ENCODE results near the gene TSPAN7. TPM values are rescaled to one million over a fixed set of nuclear protein-coding genes. Genes with fewer than 3 reads are reported as not detected.

TSPAN7 gene
- total and polyA plus RNA-seq, 2 of the 4 experiments (the other 2 are of a cell fraction), result not detected

DNA sequence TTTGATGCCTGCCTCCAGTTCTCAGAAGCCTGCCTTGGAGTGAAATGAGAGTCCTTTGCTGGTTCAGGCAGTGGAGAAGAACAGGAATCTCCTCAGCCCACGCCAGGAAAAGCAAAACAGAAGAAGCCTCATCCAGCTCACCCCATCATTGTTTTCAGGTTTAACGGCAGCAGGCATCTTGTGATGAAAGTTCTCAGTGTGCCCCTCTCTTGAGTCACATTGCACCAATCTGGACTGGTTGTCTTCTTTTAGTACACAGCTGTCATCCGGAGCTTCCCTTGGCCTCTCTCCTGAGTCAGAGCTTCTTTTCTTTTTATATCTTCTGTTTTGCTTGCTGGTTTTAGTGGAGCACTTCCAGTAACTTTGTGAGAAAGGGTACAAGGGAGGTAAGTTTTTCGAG, 50.9 kb downstream of the TSPAN7 start:
- Histone ChIP-seq H4K8ac (ENCODE audit: low read depth in 2 of 2, low read length in 2 of 2) (no peak overlapping the region), H3K14ac (replicated peaks; ENCODE audit: low read depth, low read length) (no peak overlapping the region), H2AK9ac (replicated peaks; ENCODE audit: low read depth, low read length, poor library complexity) (no peak overlapping the region), H2AFZ (replicated peaks; ENCODE audit: low read length, poor library complexity) (no peak overlapping the region), H3K27ac (ENCODE audit: insufficient read depth, low read length) (no peak overlapping the region), H3K4me2 (ENCODE audit: low read depth, low read length) (no peak overlapping the region), H3K27me3 (ENCODE audit: control insufficient read depth, insufficient read depth, low read length) (peaks cover 4% of the 10 kb centered on the region), H2BK20ac (ENCODE audit: low read depth, low read length) (no peak overlapping the region), H4K5ac (ENCODE audit: low read depth, low read length) (no peak overlapping the region), H3K9me1 (ENCODE audit: insufficient read depth, low read length) (no peaks in the 10 kb centered on the region), H3K56ac (ENCODE audit: extremely low read depth, insufficient read depth, low read length) (no peak overlapping the region), H2BK5ac (ENCODE audit: low read depth, low read length, poor library complexity, severe bottlenecking) (no peak overlapping the region), H3K4me1 (ENCODE audit: control insufficient read depth, insufficient read depth, low read length) (no peaks in the 10 kb centered on the region), H3K9ac (ENCODE audit: low read depth, low read length) (no peak overlapping the region), H3K9me3 (ENCODE audit: control insufficient read depth, insufficient read depth, low read length) (no peaks in the 10 kb centered on the region), H3K23ac (ENCODE audit: low read depth, low read length) (no peak overlapping the region), H4K91ac (ENCODE audit: insufficient read depth, low read depth, low read length) (no peak overlapping the region), H2AK5ac (ENCODE audit: low read depth, low read length) (no peak overlapping the region), H3K18ac (ENCODE audit: low read depth, low read length) (no peak overlapping the region), H3K36me3 (ENCODE audit: control insufficient read depth, insufficient read depth, low read length) (no peaks in the 10 kb centered on the region), H2BK120ac (ENCODE audit: low read depth, low read length) (no peak overlapping the region), H3K79me1 (ENCODE audit: low read depth in 1 of 2, low read length in 2 of 2) (no peaks in the 10 kb centered on the region), H2BK15ac (ENCODE audit: low read depth, low read length) (no peak overlapping the region), H3K4ac (ENCODE audit: low read depth, low read length) (no peak overlapping the region), H4K20me1 (ENCODE audit: insufficient read depth, low read length) (no peaks in the 10 kb centered on the region), H3K4me3 (ENCODE audit: insufficient read depth, low read depth, low read length) (no peak overlapping the region)
- dilution Hi-C loops (cut with HindIII; ENCODE audit: low sequenced_read_pairs, unreplicated experiment), result no loop called here
- no TSS peak for BruUV-seq (replicated peaks)
- intact Hi-C loops (cut with micrococcal nuclease), result no loop called here
- no peak for DNase-seq
- ChIA-PET POLR2A (ENCODE audit: unreplicated experiment) (no interaction called here), CTCF (interaction anchor here (0.6 kb wide), 1 partner anchor 46 kb away, joined by 5 read pairs; no protein-coding TSS in a partner anchor)
- ATAC-seq (ENCODE audit: low read depth), result no peak
- TF ChIP-seq POLR2A (IDR thresholded peaks at IDR 0.05; ENCODE audit: low read depth, low read length) (no peak), ELK1 (IDR thresholded peaks at IDR 0.05; ENCODE audit: borderline replicate concordance, low read depth, low read length) (no peak), CHD1 (IDR thresholded peaks at IDR 0.05; ENCODE audit: low read depth, low read length) (no peak), MAFK (IDR thresholded peaks at IDR 0.05; ENCODE audit: low read depth, low read length) (no peak), RAD21 (IDR thresholded peaks at IDR 0.05; ENCODE audit: low read length) (no peak), CEBPB (IDR thresholded peaks at IDR 0.05; ENCODE audit: low read depth, low read length) (no peak), NFE2L2 (IDR thresholded peaks at IDR 0.05; ENCODE audit: low read depth, low read length) (no peak), MXI1 (IDR thresholded peaks at IDR 0.05; ENCODE audit: borderline replicate concordance, low read depth, low read length) (no peak), CTCF (conservative IDR thresholded peaks at IDR 0.05; ENCODE audit: low read depth, low read length) (no peak), SMC3 (IDR thresholded peaks at IDR 0.05; ENCODE audit: low read depth, low read length) (no peak), RFX5 (IDR thresholded peaks at IDR 0.05; ENCODE audit: low read depth, low read length) (no peak), FOS (IDR thresholded peaks at IDR 0.05; ENCODE audit: low read depth, low read length) (no peak), USF2 (IDR thresholded peaks at IDR 0.05; ENCODE audit: low read depth, low read length) (no peak), RCOR1 (IDR thresholded peaks at IDR 0.05; ENCODE audit: insufficient replicate concordance, low read length) (no peak), BHLHE40 (IDR thresholded peaks at IDR 0.05; ENCODE audit: low read depth, low read length) (no peak), MAZ (IDR thresholded peaks at IDR 0.05; ENCODE audit: borderline replicate concordance, low read depth, low read length) (no peak)
- in situ Hi-C loops (cut with MboI; ENCODE audit: low sequenced_read_pairs), result no loop called here
- 80% methylated on average over 1 of the region's 4 CpGs; no CpG with 5 or more reads in 1 of the 2 experiments for WGBS, 2 experiments (ENCODE audit: extremely low coverage in 2 of 2, insufficient read length in 1 of 2)

Data from IMR-90 (cell line).